DOHH2 (cell line): ENCODE data around the gene MARVELD2.
"Not testable (repeated sequence)": the region's sequence is repeated elsewhere in the genome, so short reads cannot be mapped to it uniquely, and the experiment has no call there.

Experiments used
- H3F3A ChIP-seq: fragments of 200-600 bp; sonication (generic), shearing (Covaris generic); 2 replicates; pipeline ENCODE4 v1.6.0; 2016; ENCODE audit warnings: antibody characterized with exemption, mild to moderate bottlenecking; ENCODE audit not compliant: control insufficient read depth, insufficient read depth
- H3K27ac ChIP-seq: fragments of 200-600 bp; sonication (generic); 2 replicates; pipeline ENCODE4 v1.5.1; 2014; ENCODE audit warnings: low read depth, mild to moderate bottlenecking, low read length, moderate library complexity
- H3K27me3 ChIP-seq: fragments of 200-600 bp; sonication (generic); 2 replicates; pipeline ENCODE4 v1.6.1; 2014; ENCODE audit warnings: mild to moderate bottlenecking, low read length, mixed read lengths; ENCODE audit not compliant: control insufficient read depth
- H3K36me3 ChIP-seq: fragments of 200-600 bp; sonication (generic); 2 replicates; pipeline ENCODE4 v1.6.1; 2014; ENCODE audit warnings: mild to moderate bottlenecking, low read length, moderate library complexity, mixed read lengths; ENCODE audit not compliant: control insufficient read depth
- H3K4me1 ChIP-seq: fragments of 200-600 bp; sonication (generic); 2 replicates; pipeline ENCODE4 v1.6.1; 2014; ENCODE audit warnings: mild to moderate bottlenecking, low read length, mixed read lengths; ENCODE audit not compliant: control insufficient read depth
- H3K4me2 ChIP-seq: fragments of 200-600 bp; sonication (generic); 2 replicates; pipeline ENCODE4 v1.6.0; 2014; ENCODE audit warnings: mild to moderate bottlenecking, low read length, moderate library complexity
- H3K4me3 ChIP-seq: fragments of 200-600 bp; sonication (generic); 2 replicates; pipeline ENCODE4 v1.5.1; 2014; ENCODE audit warnings: mild to moderate bottlenecking, low read length, mixed read lengths
- H3K79me2 ChIP-seq: fragments of 200-600 bp; sonication (generic); 2 replicates; pipeline ENCODE4 v1.6.1; 2014; ENCODE audit warnings: mild to moderate bottlenecking, low read length, mixed read lengths; ENCODE audit not compliant: control insufficient read depth
- H3K9me2 ChIP-seq: fragments of 200-600 bp; sonication (generic); replicated peaks from 2 replicates; pipeline ENCODE4 v1.6.1; 2014; ENCODE audit warnings: mild to moderate bottlenecking, low read length, mixed read lengths; ENCODE audit not compliant: control insufficient read depth
- H3K9me3 ChIP-seq: fragments of 200-600 bp; sonication (generic); 2 replicates; pipeline ENCODE4 v1.6.1; 2014; ENCODE audit warnings: antibody characterized with exemption, low read length, mixed read lengths; ENCODE audit not compliant: control insufficient read depth, insufficient read depth
- H4K20me1 ChIP-seq: fragments of 200-600 bp; sonication (generic); 2 replicates; pipeline ENCODE4 v1.6.0; 2014; ENCODE audit warnings: low read depth, mild to moderate bottlenecking, antibody characterized with exemption, low read length, moderate library complexity; ENCODE audit not compliant: control insufficient read depth, insufficient read depth
- EZH2phosphoT487 ChIP-seq: fragments of 200-600 bp; sonication (generic); IDR thresholded peaks from 2 replicates; pipeline ENCODE4 v1.6.1; 2017; ENCODE audit warnings: borderline replicate concordance, mild to moderate bottlenecking, antibody characterized with exemption, low read length, moderate library complexity, mixed read lengths
- TF ChIP-seq, protein P1 (sequence below): fragments of 200-600 bp; sonication (generic); IDR thresholded peaks from one replicate; pipeline ENCODE4 v1.5.1; 2014; ENCODE audit warnings: antibody characterized with exemption, mild to moderate bottlenecking, low read depth, low read length; ENCODE audit not compliant: poor library complexity, severe bottlenecking

Gene MARVELD2

DNA sequence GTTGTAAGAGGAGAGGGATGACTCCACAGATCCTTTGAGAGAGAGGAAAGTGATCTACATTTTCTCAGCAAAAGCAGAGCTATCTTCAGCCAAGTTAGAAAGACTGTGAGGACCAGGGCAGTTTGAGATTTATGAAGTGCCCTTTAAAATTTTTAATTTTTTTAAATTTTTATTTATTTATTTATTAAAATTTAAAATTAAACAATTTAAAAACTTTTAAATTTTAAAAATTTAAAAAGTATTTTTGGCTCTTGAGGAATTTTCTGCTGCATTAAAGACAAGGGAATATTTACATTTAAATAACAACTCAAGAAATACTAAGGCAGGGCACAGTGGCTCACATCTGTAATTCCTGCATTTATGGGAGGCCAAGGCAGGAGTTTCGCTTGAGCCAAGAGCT, 47.3 kb downstream of the MARVELD2 start:
- no peaks in the 10 kb centered on the region for H3K9me2 ChIP-seq
- H3K36me3 ChIP-seq: no peaks in the 10 kb centered on the region
- H3K79me2 ChIP-seq: no peaks in the 10 kb centered on the region
- H3K27ac ChIP-seq: no peak overlapping the region
- H3K9me3 ChIP-seq: no peaks in the 10 kb centered on the region
- TF ChIP-seq, protein P1, sequence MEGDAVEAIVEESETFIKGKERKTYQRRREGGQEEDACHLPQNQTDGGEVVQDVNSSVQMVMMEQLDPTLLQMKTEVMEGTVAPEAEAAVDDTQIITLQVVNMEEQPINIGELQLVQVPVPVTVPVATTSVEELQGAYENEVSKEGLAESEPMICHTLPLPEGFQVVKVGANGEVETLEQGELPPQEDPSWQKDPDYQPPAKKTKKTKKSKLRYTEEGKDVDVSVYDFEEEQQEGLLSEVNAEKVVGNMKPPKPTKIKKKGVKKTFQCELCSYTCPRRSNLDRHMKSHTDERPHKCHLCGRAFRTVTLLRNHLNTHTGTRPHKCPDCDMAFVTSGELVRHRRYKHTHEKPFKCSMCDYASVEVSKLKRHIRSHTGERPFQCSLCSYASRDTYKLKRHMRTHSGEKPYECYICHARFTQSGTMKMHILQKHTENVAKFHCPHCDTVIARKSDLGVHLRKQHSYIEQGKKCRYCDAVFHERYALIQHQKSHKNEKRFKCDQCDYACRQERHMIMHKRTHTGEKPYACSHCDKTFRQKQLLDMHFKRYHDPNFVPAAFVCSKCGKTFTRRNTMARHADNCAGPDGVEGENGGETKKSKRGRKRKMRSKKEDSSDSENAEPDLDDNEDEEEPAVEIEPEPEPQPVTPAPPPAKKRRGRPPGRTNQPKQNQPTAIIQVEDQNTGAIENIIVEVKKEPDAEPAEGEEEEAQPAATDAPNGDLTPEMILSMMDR: no peak
- no peak for TF ChIP-seq EZH2phosphoT487
- no peaks in the 10 kb centered on the region for H3F3A ChIP-seq
- H3K27me3 ChIP-seq: no peaks in the 10 kb centered on the region
- no peak overlapping the region for H3K4me2 ChIP-seq
- no peaks in the 10 kb centered on the region for H3K4me1 ChIP-seq
- no peaks in the 10 kb centered on the region for H4K20me1 ChIP-seq
- no peak overlapping the region for H3K4me3 ChIP-seq

DNA sequence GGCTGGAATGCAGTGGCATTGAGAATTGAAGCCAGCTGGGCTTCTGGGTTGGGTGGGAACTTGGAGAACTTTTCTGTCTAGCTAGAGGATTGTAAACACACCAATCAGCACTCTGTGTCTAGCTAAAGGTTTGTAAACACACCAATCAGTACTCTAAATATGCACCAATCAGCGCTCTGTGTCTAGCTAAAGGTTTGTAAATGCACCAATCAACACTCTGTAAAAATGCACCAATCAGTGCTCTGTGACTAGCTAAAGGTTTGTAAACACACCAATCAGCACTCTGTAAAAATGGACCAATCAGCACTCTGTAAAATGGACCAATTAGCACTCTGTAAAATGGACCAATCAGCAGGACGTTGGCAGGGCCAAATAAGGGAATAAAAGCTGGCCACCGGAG, 51.5 kb downstream of the MARVELD2 start:
- H3K9me2 ChIP-seq, H3K4me3 ChIP-seq, H4K20me1 ChIP-seq, H3K79me2 ChIP-seq, H3F3A ChIP-seq, H3K27ac ChIP-seq, H3K4me2 ChIP-seq, H3K4me1 ChIP-seq, H3K27me3 ChIP-seq, H3K36me3 ChIP-seq, H3K9me3 ChIP-seq: not testable (repeated sequence)

DNA sequence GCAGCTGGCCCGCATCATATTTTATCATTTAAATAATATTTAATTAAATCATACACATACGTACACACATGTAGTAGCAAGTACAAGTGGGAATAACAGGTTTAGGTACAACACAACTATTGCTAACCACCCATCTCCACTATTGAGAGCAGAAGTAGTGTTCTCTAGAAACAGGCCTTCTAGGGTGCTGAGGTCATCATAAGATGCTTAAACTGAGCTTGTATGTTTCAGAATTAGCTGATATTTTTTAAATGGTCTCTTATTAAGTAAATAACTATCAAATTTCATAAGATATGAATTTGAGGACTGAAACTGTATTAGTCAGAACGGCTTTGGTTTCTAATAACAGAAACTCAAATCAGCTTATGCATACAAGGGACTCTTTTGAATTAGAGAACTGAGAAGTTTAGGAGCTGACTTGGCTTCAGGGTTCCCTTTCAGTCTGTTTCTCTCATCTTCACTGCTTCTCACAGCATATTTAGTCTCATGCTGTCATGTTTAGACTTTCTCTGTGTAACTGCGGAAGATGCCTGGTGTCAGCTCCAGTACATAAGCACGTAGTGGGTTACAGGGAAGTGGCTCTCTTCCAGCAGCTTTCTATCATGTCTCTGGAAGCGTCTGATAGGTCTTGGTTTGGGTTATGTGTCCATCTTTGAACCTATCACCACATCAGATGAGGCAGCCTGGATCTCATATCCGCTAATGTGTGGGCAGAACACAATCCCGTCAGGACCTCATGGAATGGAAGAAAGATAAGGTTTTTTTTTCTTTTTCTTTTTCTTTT, 52.7 kb downstream of the MARVELD2 start:
- Histone ChIP-seq H3K79me2 (no peaks in the 10 kb centered on the region), H3K9me3 (no peaks in the 10 kb centered on the region), H3K9me2 (no peaks in the 10 kb centered on the region), H3K27me3 (no peaks in the 10 kb centered on the region), H4K20me1 (no peaks in the 10 kb centered on the region), H3F3A (no peaks in the 10 kb centered on the region), H3K4me2 (no peak overlapping the region), H3K27ac (no peak overlapping the region), H3K4me3 (no peak overlapping the region), H3K36me3 (no peaks in the 10 kb centered on the region), H3K4me1 (no peaks in the 10 kb centered on the region)
- TF ChIP-seq EZH2phosphoT487: no peak
- TF ChIP-seq, protein P1: no peak

DNA sequence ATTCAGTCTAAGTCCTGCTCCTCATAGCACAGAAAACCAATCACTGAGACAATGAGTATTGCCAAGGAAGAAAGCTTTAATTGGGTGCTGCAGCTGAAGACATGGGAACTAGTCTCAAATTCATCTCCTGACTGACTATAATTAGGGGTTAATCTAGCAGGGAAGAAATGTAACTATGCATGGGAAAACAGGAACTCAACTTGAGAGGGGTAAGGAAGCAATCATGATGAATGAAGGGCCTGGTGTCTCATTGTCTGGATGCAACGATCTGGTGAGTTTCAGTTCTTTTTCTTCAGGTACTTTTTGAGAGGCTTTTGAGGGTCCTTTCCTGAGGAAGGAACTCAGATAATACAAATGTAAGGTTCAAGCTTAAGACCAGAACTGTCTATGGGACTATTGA, 53.7 kb downstream of the MARVELD2 start:
- no peak overlapping the region for H3K27ac ChIP-seq
- TF ChIP-seq, protein P1: no peak
- TF ChIP-seq EZH2phosphoT487: no peak
- no peak overlapping the region for H3K4me2 ChIP-seq
- H3K9me3 ChIP-seq: no peaks in the 10 kb centered on the region
- H3K79me2 ChIP-seq: no peaks in the 10 kb centered on the region
- H4K20me1 ChIP-seq: no peaks in the 10 kb centered on the region
- H3F3A ChIP-seq: no peaks in the 10 kb centered on the region
- H3K36me3 ChIP-seq: no peaks in the 10 kb centered on the region
- no peak overlapping the region for H3K4me3 ChIP-seq
- H3K4me1 ChIP-seq: no peaks in the 10 kb centered on the region
- H3K27me3 ChIP-seq: no peaks in the 10 kb centered on the region
- H3K9me2 ChIP-seq: no peaks in the 10 kb centered on the region

DNA sequence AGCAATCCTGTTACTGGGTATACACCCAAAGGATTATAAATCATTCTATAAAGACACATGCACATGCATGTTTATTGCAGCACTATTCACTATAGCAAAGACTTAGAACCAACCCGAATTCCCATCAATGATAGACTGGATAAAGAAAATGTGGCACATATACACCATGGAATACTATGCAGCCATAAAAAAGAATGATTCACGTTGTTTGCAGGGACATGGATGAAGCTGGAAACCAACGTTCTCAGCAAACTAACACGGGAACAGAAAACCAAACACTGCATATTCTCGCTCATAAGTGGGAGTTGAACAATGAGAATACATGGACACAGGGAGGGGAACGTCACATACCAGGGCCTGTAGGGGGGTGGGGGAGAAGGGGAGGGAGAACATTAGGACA, 56.6 kb downstream of the MARVELD2 start:
- not testable (repeated sequence) for H3K4me2 ChIP-seq, H4K20me1 ChIP-seq, H3F3A ChIP-seq, H3K4me1 ChIP-seq, H3K27ac ChIP-seq, H3K9me2 ChIP-seq, H3K27me3 ChIP-seq, H3K36me3 ChIP-seq, H3K79me2 ChIP-seq, H3K4me3 ChIP-seq, H3K9me3 ChIP-seq
